Breast epithelium (tissue), 3 donors: ENCODE measurements around the gene SPAG6.

Source experiments
- CTCF ChIP-seq, 3 donors: fragments of 450-650 bp; IDR thresholded peaks; one replicate each; pipeline ENCODE4 v1.5.1; 2016 to 2017; ENCODE audit warnings: antibody characterized with exemption in 3 of 3, mild to moderate bottlenecking in 3 of 3, moderate library complexity in 3 of 3
- POLR2A ChIP-seq: fragments of 450-650 bp; IDR thresholded peaks from one replicate; pipeline ENCODE4 v1.6.1; 2016; ENCODE audit warnings: antibody characterized with exemption, mild to moderate bottlenecking, moderate library complexity
- POLR2AphosphoS5 ChIP-seq, 3 donors: sonication (generic); formaldehyde crosslinking; IDR thresholded peaks; one replicate each; pipeline ENCODE4 v1.6.1; 2017; ENCODE audit warnings: antibody characterized with exemption in 3 of 3

- TF ChIP-seq CTCF (IDR thresholded peaks at IDR 0.05) (no peak), POLR2A (no peak), POLR2AphosphoS5 (IDR thresholded peaks at IDR 0.05) (no peak)
Measured at GRCh38 chr10:22427890-22428571, 82.7 kb downstream of the SPAG6 start.
